ENCODE results near the gene ENAH.

DNA sequence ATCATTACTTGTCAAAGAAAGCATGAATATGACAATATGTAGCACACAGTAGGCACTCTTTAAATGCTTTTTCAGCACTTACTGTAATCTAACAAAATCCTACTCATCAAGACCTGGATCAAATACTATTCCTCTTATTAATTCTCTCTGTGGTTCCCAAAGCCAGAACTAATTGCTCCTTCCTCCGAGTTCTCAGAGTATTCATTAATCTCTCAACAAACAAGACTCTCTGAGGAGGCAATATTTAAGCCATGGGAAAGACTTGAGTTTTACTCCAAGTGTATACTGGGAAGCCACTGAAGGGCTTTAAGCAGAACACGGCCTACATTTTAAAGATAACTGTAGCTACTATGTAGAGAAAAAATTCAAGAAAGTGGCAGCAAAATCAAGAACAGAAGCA, 79.7 kb downstream of the ENAH start:
- TF ChIP-seq, protein P1, sequence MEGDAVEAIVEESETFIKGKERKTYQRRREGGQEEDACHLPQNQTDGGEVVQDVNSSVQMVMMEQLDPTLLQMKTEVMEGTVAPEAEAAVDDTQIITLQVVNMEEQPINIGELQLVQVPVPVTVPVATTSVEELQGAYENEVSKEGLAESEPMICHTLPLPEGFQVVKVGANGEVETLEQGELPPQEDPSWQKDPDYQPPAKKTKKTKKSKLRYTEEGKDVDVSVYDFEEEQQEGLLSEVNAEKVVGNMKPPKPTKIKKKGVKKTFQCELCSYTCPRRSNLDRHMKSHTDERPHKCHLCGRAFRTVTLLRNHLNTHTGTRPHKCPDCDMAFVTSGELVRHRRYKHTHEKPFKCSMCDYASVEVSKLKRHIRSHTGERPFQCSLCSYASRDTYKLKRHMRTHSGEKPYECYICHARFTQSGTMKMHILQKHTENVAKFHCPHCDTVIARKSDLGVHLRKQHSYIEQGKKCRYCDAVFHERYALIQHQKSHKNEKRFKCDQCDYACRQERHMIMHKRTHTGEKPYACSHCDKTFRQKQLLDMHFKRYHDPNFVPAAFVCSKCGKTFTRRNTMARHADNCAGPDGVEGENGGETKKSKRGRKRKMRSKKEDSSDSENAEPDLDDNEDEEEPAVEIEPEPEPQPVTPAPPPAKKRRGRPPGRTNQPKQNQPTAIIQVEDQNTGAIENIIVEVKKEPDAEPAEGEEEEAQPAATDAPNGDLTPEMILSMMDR (optimal IDR thresholded peaks at IDR 0.05 in 1 of 3, IDR thresholded peaks at IDR 0.05 in 1 of 3, conservative IDR thresholded peaks at IDR 0.05 in 1 of 3; ENCODE audit: extremely low read depth in 1 of 3, insufficient read depth in 2 of 3, low read length in 3 of 3) = no peak
- no peak for TF ChIP-seq EZH2 (IDR thresholded peaks at IDR 0.05; ENCODE audit: low read length)
